Heart right ventricle (tissue), 16 donors: ENCODE data around the gene WFDC11. TPM values are rescaled to one million over a fixed set of nuclear protein-coding genes. Genes with fewer than 3 reads are reported as not detected.
"Not testable (repeated sequence)": the region's sequence is repeated elsewhere in the genome, so short reads cannot be mapped to it uniquely, and the experiment has no call there.

Source experiments
- ATAC-seq, 8 donors: fragments of 200-7000 bp; cut with Tn5 transposase; one replicate each; pipeline ENCODE4 v1.9.1; 2020; ENCODE audit warnings: mild to moderate bottlenecking in 8 of 8, moderate library complexity in 8 of 8, moderate number of reproducible peaks in 1 of 8
- DNase-seq, 2 donors: peaks; one replicate each; pipeline ENCODE4 v3.0.0-alpha.2; 2020
- H3K27ac ChIP-seq, 10 donors: fragments of 200-600 bp; sonication (generic) in 2 of 10; one replicate each; pipeline versions ENCODE4 v1.5.0 to v1.8.0; 2020 to 2022; ENCODE audit warnings: mild to moderate bottlenecking in 3 of 10
- H3K27me3 ChIP-seq, 7 donors: fragments of 200-600 bp; one replicate each; pipeline ENCODE4 v1.8.0; 2021 to 2022; ENCODE audit warnings: mild to moderate bottlenecking in 2 of 7
- H3K36me3 ChIP-seq, 9 donors: fragments of 200-600 bp; sonication (generic) in 1 of 9; one replicate each; pipeline versions ENCODE4 v1.5.0 to v1.8.0; 2020 to 2022; ENCODE audit warnings: mild to moderate bottlenecking in 2 of 9
- H3K4me1 ChIP-seq, 9 donors: fragments of 200-600 bp; sonication (generic) in 1 of 9; one replicate each; pipeline versions ENCODE4 v1.5.0 to v1.8.0; 2020 to 2022; ENCODE audit warnings: mild to moderate bottlenecking in 4 of 9
- H3K4me3 ChIP-seq, 10 donors: fragments of 200-600 bp; sonication (generic) in 2 of 10; one replicate each; pipeline versions ENCODE4 v1.5.0 to v1.8.0; 2020 to 2022; ENCODE audit warnings: mild to moderate bottlenecking in 7 of 10, moderate library complexity in 2 of 10
- H3K9me3 ChIP-seq, 11 donors: fragments of 200-600 bp in 10 of 11; sonication (generic) in 2 of 11; one replicate each; pipeline versions ENCODE4 v1.5.0 to v1.8.0; 2013 to 2022; ENCODE audit warnings: mild to moderate bottlenecking in 2 of 11, control low read depth in 1 of 11, moderate library complexity in 1 of 11
- CTCF ChIP-seq, 9 donors: fragments of 200-600 bp; sonication (generic) in 2 of 9; IDR thresholded peaks; one replicate each; pipeline versions ENCODE4 v1.5.0 to v1.8.0; 2021 to 2022; ENCODE audit warnings: antibody characterized with exemption in 9 of 9, mild to moderate bottlenecking in 5 of 9, moderate library complexity in 1 of 9
- WGBS, 2 donors: extraction: QIAGEN DNeasy Blood & Tissue Kit; methylation state at CpG; one replicate each; pipeline ENCODE4 v1.1.7; 2013; ENCODE audit warnings: inconsistent platforms in 1 of 2; 5-methylcytosine and 5-hydroxymethylcytosine counted together
- intact Hi-C, 10 donors: fragments of 100-400 bp; cut with DNase I; formaldehyde crosslinking; loops; one replicate each; pipeline versions ENCODE4 v1.11.1 to v1.14.2; 2022
- polyA plus RNA-seq, 2 donors: library from polyadenylated mRNA; stranded (reverse); fragments of 200-250 nt; gene quantifications; one replicate each; pipeline ENCODE4 v1.2.3, GENCODE V29; 2013
- total RNA-seq, 10 donors: library from RNA; stranded (reverse); fragmentation: NEBNext Ultra II Directional in 3 of 10; extraction: Animal tissue kit (Norgen Biotek cat#: 25700) in 3 of 10; gene quantifications; one replicate each; pipeline versions ENCODE4 v1.2.1 to v1.2.4, GENCODE V29; 2021 to 2023
- donor health status: Arrhythmogenic right ventricular cardiomyopathy.
- donor health status: ischemic (EF 13 %, LVEDD 7.1; RV severe dilation, severe dysfunction).
- donor health status: healthy with polysubstance abuse.
- donor health status: DM: no; HTN: yes; CAD: no.
- donor health status: DM: no; HTN: no; CAD: no.
- donor health status: ischemic (EF 25% LVEDD 6.9; RV normal size, moderate dysfunction).
- donor health status: ischemic (EF 25% LVEDD 5.7; RV mildly dilated, moderate dysfunction).
- donor health status: healthy.
- donor health status: DM: yes; HTN: yes; CAD: no.
- donor health status: Ischemic cardiomyopathy.
- donor health status: ischemic (EF 35%, LVEDD 5.7; RV mildly dilated, moderate dysfunction).
- donor health status: nonischemic (EF 11% LVEDD 7.7; RV severe dilation, severe dysfunction).
- donor health status: DM: yes; HTN: yes; CAD: no.
- donor health status: PGD.
- donor health status: ischemic (EF 29% LVEDD 5.4; RV normal size, mild dysfunction).
- donor health status: nonischemic (EF 23%, LVEDD 6.1; RV moderate dilation, normal function).

WFDC11 gene
- total and polyA plus RNA-seq, 12 donors = not detected

- H3K9me3 ChIP-seq = peaks cover 0 to 4% (median 0%) of the 10 kb centered on the region in 11 donors
- TF ChIP-seq CTCF (IDR thresholded peaks at IDR 0.05) = no peak
- no peak for DNase-seq
- H3K4me1 ChIP-seq = no peaks in the 10 kb centered on the region
- intact Hi-C loops = no loop called here
- no peak for ATAC-seq
- no peak overlapping the region for H3K27ac ChIP-seq
- H3K27me3 ChIP-seq = no peaks in the 10 kb centered on the region
- 66 to 83% methylated on average over 4 of the region's 4 CpGs for WGBS, 2 donors
- H3K4me3 ChIP-seq = no peak overlapping the region
- no peaks in the 10 kb centered on the region for H3K36me3 ChIP-seq
Measured at GRCh38 chr20:45701104-45701503, 31.1 kb upstream of the WFDC11 start.

- no peak for DNase-seq
- TF ChIP-seq CTCF (IDR thresholded peaks at IDR 0.05) = no peak
- Histone ChIP-seq H3K9me3 (peaks cover 0 to 5% (median 0%) of the 10 kb centered on the region in 11 donors), H3K27ac (no peak overlapping the region), H3K4me3 (no peak overlapping the region), H3K4me1 (no peaks in the 10 kb centered on the region), H3K27me3 (peaks cover 0 to 5% (median 0%) of the 10 kb centered on the region in 7 donors), H3K36me3 (no peaks in the 10 kb centered on the region)
- 92 to 98% methylated on average over 2 of the region's 2 CpGs for WGBS, 2 donors
- intact Hi-C loops = loop anchor here in 1 of 10 donors (1.0 kb wide), 1 partner anchor 85 kb away; no protein-coding TSS in a partner anchor
- ATAC-seq = no peak
Measured at GRCh38 chr20:45695496-45695895, 25.5 kb upstream of the WFDC11 start.

- H3K4me1 ChIP-seq, H3K4me3 ChIP-seq, intact Hi-C loops, H3K9me3 ChIP-seq, DNase-seq, ATAC-seq, H3K27ac ChIP-seq, H3K27me3 ChIP-seq, H3K36me3 ChIP-seq: not testable (repeated sequence)
- WGBS, 2 donors = 87 to 95% methylated on average over 12 of the region's 12 CpGs
Measured at GRCh38 chr20:45693346-45693745, 23.3 kb upstream of the WFDC11 start.

- Histone ChIP-seq H3K9me3 (peaks cover 0 to 9% (median 0%) of the 10 kb centered on the region in 11 donors), H3K4me1 (no peaks in the 10 kb centered on the region), H3K27me3 (peaks cover 0 to 4% (median 0%) of the 10 kb centered on the region in 7 donors), H3K4me3 (no peak overlapping the region), H3K27ac (no peak overlapping the region), H3K36me3 (no peaks in the 10 kb centered on the region)
- no peak for TF ChIP-seq CTCF (IDR thresholded peaks at IDR 0.05)
- intact Hi-C loops = no loop called here
- 59 to 62% methylated on average over 3 of the region's 3 CpGs for whole genome bisulfite sequencing, 2 donors
- DNase-seq (no peak), ATAC-seq (no peak)
Measured at GRCh38 chr20:45685896-45686295, 15.9 kb upstream of the WFDC11 start.

GRCh38 chr20:45679650-45680049, 9.6 kb upstream of the WFDC11 start:
- peaks cover 0 to 4% (median 0%) of the 10 kb centered on the region in 7 donors for H3K27me3 ChIP-seq
- no peaks in the 10 kb centered on the region for H3K36me3 ChIP-seq
- intact Hi-C loops = no loop called here
- H3K9me3 ChIP-seq = peaks cover 0 to 55% (median 31%) of the 10 kb centered on the region in 11 donors
- H3K4me1 ChIP-seq = no peaks in the 10 kb centered on the region
- DNase-seq (no peak), ATAC-seq (no peak)
- TF ChIP-seq CTCF (IDR thresholded peaks at IDR 0.05) = no peak
- no peak overlapping the region for H3K4me3 ChIP-seq
- H3K27ac ChIP-seq = no peak overlapping the region
